DMS114 treated with DMSO at 0.1 percent for 48 hours (cell line): ENCODE data around the gene ZNF419.
A peak's percentile ranks its signal among the peaks of the same experiment; 100 is the strongest.

Experiments used
- DNase-seq: peaks from one replicate; lab custom pipeline; 2025; ENCODE audit not compliant: unreplicated experiment; lab: John Stamatoyannopoulos, UW

The ZNF419 gene

DNA sequence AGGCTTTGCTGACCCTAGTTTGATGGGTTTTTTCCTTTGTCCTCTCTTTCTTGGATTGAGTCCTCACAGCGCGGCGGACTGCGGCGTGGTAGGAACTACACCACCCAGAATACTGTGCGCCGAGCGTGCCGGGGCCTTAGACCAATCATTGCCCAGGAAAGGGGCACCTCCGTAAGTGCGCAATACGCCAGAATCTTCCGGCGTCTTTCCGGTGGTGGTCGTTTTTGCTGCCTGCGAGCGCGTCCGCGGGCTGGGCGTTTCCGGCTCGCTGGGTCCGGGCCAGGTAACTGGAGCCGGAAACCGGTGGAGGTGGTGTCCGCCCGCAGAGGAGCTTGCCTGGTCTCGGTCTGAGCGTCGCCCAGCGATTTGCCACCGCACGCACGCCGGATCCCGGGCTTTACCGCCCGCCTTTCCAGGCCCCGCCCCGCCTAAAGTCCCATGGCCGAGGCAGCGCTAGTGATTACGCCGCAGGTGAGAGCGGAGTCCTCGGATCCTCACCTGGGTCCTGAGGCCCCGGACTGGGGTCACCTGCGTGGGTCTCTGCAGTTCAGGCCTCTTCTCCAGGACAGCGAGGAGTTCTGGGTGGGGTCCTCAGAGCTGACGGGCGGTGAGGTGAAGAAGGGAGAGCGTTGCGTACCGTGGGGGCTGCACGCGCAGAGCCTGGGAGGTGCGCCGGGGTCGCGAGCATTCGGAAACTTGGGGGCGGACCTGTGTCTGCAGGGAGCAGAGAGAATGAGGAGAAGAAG is 39.8 kb downstream of the ZNF419 start, which contains the start of gene ZNF549:
Gene ZNF549 (plus strand): TSS at position 221 of the 746 bp plus-strand sequence. CDS start 218 bp downstream, at position 439.
- DNase-seq, result peak; percentile 92

DNA sequence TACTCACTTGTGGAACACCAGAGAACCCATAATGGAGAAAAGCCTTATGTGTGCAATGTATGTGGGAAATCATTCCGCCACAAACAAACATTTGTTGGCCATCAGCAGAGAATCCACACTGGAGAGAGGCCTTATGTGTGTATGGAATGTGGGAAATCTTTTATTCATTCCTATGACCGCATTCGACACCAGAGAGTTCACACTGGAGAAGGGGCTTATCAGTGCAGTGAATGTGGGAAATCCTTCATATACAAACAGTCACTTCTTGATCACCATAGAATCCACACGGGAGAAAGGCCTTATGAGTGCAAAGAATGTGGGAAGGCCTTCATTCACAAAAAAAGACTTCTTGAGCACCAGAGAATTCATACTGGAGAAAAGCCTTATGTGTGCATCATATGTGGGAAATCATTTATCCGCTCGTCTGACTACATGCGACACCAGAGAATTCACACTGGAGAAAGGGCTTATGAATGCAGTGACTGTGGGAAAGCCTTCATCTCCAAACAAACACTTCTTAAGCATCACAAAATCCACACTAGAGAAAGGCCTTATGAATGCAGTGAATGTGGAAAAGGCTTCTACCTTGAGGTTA is 50.5 kb downstream of the ZNF419 start:
- DNase-seq, result no peak
